ENCODE data around the gene SELENOS. TPM values are rescaled to one million over a fixed set of nuclear protein-coding genes. Genes with fewer than 3 reads are reported as not detected.

SELENOS gene
- total and polyA plus RNA-seq, 9 of the 15 experiments (the other 6 are each of a cell fraction or from before 2014, with no cell fraction given) = 24.9 to 57.4 (median 47.9) TPM

DNA sequence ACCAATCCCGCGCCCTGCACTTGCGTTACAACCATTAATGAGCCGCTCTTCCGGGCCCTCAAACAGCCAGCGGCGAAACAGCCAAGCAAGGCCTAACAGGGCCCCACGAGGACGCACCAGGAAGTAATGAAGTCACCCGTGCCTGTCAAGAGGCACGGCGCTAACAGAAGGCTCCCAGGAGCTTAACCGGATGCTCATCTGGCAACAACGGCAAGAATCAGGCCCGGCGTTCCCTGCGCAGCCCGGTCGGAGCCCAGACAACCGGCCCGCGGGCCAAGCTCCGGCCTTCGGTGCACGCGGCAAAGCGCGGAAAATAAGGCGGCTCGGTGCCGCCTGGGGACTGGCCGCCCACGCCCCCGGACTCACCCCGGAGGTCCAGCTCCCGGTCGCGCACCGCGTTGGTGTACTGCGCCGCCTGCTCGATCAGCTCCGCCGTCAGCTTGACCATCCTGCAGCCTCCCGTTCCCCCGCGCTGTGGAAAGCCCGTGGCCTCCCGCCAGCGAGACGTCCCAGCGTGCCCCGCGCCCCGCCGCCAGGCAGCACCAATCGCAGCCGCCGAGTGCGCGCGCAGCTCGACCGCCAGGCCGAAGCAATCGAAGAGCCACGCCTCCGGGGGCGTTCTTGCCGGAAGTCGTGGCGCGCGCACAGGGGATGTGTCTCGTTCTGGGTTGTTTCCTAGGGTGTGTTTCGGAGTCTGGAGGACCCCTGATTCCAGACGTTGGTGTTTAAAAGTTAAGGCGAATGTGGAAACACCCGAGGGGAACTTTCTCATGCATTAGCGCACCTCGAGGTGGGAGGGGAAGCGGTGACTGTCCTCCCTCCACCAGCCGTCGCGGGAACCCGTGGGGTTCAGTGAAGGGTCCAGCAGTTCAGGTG, 17.7 kb upstream of the SELENOS start, which contains the start of gene SNRPA1 (continued):
- TF ChIP-seq, protein P1, sequence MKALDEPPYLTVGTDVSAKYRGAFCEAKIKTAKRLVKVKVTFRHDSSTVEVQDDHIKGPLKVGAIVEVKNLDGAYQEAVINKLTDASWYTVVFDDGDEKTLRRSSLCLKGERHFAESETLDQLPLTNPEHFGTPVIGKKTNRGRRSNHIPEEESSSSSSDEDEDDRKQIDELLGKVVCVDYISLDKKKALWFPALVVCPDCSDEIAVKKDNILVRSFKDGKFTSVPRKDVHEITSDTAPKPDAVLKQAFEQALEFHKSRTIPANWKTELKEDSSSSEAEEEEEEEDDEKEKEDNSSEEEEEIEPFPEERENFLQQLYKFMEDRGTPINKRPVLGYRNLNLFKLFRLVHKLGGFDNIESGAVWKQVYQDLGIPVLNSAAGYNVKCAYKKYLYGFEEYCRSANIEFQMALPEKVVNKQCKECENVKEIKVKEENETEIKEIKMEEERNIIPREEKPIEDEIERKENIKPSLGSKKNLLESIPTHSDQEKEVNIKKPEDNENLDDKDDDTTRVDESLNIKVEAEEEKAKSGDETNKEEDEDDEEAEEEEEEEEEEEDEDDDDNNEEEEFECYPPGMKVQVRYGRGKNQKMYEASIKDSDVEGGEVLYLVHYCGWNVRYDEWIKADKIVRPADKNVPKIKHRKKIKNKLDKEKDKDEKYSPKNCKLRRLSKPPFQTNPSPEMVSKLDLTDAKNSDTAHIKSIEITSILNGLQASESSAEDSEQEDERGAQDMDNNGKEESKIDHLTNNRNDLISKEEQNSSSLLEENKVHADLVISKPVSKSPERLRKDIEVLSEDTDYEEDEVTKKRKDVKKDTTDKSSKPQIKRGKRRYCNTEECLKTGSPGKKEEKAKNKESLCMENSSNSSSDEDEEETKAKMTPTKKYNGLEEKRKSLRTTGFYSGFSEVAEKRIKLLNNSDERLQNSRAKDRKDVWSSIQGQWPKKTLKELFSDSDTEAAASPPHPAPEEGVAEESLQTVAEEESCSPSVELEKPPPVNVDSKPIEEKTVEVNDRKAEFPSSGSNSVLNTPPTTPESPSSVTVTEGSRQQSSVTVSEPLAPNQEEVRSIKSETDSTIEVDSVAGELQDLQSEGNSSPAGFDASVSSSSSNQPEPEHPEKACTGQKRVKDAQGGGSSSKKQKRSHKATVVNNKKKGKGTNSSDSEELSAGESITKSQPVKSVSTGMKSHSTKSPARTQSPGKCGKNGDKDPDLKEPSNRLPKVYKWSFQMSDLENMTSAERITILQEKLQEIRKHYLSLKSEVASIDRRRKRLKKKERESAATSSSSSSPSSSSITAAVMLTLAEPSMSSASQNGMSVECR (CRISPR knock-in tag; IDR thresholded peaks at IDR 0.05) = peak; percentile 98
- TF ChIP-seq PYGO2 (tag; IDR thresholded peaks at IDR 0.05) (no peak), SP2 (IDR thresholded peaks at IDR 0.05; ENCODE audit: extremely low read depth, low read depth, low read length, poor library complexity, severe bottlenecking) (no peak), KDM5B (IDR thresholded peaks at IDR 0.05; ENCODE audit: insufficient replicate concordance, low read depth, low read length) (peak; percentile 70), SMARCE1 (IDR thresholded peaks at IDR 0.05) (0 out of 2 replicates have a peak, but pooled peaks have one; percentile 10), TRIM24 (IDR thresholded peaks at IDR 0.05) (peak in 1 of 2 experiments; percentile 41; a peak in 1 of 4 replicates), E2F3 (CRISPR knock-in tag; IDR thresholded peaks at IDR 0.05) (peak; percentile 91), ZBED1 (IDR thresholded peaks at IDR 0.05) (peak; percentile 82), TRIM28 (IDR thresholded peaks at IDR 0.05) (no peak)
- TF ChIP-seq, protein P2, sequence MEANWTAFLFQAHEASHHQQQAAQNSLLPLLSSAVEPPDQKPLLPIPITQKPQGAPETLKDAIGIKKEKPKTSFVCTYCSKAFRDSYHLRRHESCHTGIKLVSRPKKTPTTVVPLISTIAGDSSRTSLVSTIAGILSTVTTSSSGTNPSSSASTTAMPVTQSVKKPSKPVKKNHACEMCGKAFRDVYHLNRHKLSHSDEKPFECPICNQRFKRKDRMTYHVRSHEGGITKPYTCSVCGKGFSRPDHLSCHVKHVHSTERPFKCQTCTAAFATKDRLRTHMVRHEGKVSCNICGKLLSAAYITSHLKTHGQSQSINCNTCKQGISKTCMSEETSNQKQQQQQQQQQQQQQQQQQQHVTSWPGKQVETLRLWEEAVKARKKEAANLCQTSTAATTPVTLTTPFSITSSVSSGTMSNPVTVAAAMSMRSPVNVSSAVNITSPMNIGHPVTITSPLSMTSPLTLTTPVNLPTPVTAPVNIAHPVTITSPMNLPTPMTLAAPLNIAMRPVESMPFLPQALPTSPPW (CRISPR knock-in tag; IDR thresholded peaks at IDR 0.05) = peak; percentile 42; the same call in 1 of the 2 replicates
- TF ChIP-seq, protein P3, sequence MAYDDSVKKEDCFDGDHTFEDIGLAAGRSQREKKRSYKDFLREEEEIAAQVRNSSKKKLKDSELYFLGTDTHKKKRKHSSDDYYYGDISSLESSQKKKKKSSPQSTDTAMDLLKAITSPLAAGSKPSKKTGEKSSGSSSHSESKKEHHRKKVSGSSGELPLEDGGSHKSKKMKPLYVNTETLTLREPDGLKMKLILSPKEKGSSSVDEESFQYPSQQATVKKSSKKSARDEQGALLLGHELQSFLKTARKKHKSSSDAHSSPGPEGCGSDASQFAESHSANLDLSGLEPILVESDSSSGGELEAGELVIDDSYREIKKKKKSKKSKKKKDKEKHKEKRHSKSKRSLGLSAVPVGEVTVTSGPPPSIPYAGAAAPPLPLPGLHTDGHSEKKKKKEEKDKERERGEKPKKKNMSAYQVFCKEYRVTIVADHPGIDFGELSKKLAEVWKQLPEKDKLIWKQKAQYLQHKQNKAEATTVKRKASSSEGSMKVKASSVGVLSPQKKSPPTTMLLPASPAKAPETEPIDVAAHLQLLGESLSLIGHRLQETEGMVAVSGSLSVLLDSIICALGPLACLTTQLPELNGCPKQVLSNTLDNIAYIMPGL (CRISPR knock-in tag; IDR thresholded peaks at IDR 0.05) = peak; percentile 86

Data from K562 (cell line).